HEK293 (cell line): ENCODE measurements around the gene KRTAP12-4.

Source experiments
- CTCF ChIP-seq: fragments of 450-650 bp; formaldehyde crosslinking; IDR thresholded peaks from 2 replicates; pipeline ENCODE4 v1.5.1; 2016; ENCODE audit warnings: missing biosample characterization, missing genetic modification characterization
- GLI4 ChIP-seq: fragments of 450-650 bp; formaldehyde crosslinking; IDR thresholded peaks from 2 replicates; pipeline ENCODE4 v1.5.1; 2016; ENCODE audit warnings: missing biosample characterization, missing genetic modification characterization
- KLF16 ChIP-seq: fragments of 450-650 bp; formaldehyde crosslinking; IDR thresholded peaks from 2 replicates; pipeline ENCODE4 v1.5.1; 2017; ENCODE audit warnings: missing biosample characterization, missing genetic modification characterization
- ZBTB10 ChIP-seq: fragments of 450-650 bp; formaldehyde crosslinking; IDR thresholded peaks from 2 replicates; pipeline ENCODE4 v1.5.1; 2016; ENCODE audit warnings: missing biosample characterization, missing genetic modification characterization
- ZBTB26 ChIP-seq: fragments of 450-650 bp; formaldehyde crosslinking; optimal IDR thresholded peaks from 2 replicates; pipeline ENCODE3; 2016; ENCODE audit warnings: missing biosample characterization, mild to moderate bottlenecking, missing genetic modification characterization
- ZFP3 ChIP-seq: fragments of 450-650 bp; formaldehyde crosslinking; IDR thresholded peaks from 2 replicates; pipeline ENCODE4 v1.5.1; 2016; ENCODE audit warnings: low read depth, missing biosample characterization, missing genetic modification characterization
- ZNF146 ChIP-seq: fragments of 450-650 bp; formaldehyde crosslinking; IDR thresholded peaks from 2 replicates; pipeline ENCODE4 v1.5.1; 2016; ENCODE audit warnings: missing biosample characterization, missing genetic modification characterization
- ZNF248 ChIP-seq: fragments of 450-650 bp; formaldehyde crosslinking; IDR thresholded peaks from 2 replicates; pipeline ENCODE4 v1.5.1; 2017; ENCODE audit warnings: missing biosample characterization, missing genetic modification characterization
- ZNF302 ChIP-seq: fragments of 450-650 bp; formaldehyde crosslinking; IDR thresholded peaks from 2 replicates; pipeline ENCODE4 v1.5.1; 2016; ENCODE audit warnings: missing biosample characterization, missing genetic modification characterization, low read depth
- ZNF558 ChIP-seq: fragments of 450-650 bp; formaldehyde crosslinking; IDR thresholded peaks from 2 replicates; pipeline ENCODE4 v1.5.1; 2016; ENCODE audit warnings: missing biosample characterization, missing genetic modification characterization
- ZNF624 ChIP-seq: fragments of 450-650 bp; formaldehyde crosslinking; IDR thresholded peaks from 2 replicates; pipeline ENCODE4 v1.5.1; 2017; ENCODE audit warnings: missing biosample characterization, missing genetic modification characterization
- TF ChIP-seq, protein P1 (sequence below): fragments of 450-650 bp; formaldehyde crosslinking; IDR thresholded peaks from 2 replicates; pipeline ENCODE4 v1.5.1; 2016; ENCODE audit warnings: missing biosample characterization, missing genetic modification characterization
- TF ChIP-seq, protein P2 (sequence below): fragments of 450-650 bp; formaldehyde crosslinking; IDR thresholded peaks from 2 replicates; pipeline ENCODE4 v1.5.1; 2016; ENCODE audit warnings: missing biosample characterization, missing genetic modification characterization
- TF ChIP-seq, protein P3 (sequence below): fragments of 450-650 bp; formaldehyde crosslinking; IDR thresholded peaks from 2 replicates; pipeline ENCODE4 v1.5.1; 2016; ENCODE audit warnings: missing biosample characterization, missing genetic modification characterization, borderline replicate concordance

DNA sequence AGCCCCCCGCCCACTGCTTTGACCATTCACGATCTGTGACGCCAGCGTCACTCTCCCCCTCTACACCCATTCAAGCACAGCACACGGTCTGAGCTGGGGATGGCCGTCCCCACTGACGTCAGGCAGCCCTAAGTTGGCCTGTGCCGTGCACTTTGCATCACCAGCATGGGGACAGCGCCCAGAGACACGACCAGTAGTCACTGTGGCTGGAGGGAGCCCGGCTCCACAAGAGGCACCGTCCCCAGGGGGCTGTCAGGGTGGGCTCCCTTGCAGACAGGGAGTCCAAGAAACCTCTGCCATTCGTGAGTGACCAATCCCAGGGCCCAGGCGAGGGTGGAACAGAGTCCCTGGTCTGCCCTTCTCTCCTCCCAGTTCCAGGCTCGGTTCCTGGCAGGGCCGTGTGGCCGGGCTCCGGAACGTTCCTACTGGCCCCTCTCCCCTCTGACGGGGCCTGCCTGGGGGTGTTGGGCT is 40.3 kb downstream of the KRTAP12-4 start:
- TF ChIP-seq, protein P1, sequence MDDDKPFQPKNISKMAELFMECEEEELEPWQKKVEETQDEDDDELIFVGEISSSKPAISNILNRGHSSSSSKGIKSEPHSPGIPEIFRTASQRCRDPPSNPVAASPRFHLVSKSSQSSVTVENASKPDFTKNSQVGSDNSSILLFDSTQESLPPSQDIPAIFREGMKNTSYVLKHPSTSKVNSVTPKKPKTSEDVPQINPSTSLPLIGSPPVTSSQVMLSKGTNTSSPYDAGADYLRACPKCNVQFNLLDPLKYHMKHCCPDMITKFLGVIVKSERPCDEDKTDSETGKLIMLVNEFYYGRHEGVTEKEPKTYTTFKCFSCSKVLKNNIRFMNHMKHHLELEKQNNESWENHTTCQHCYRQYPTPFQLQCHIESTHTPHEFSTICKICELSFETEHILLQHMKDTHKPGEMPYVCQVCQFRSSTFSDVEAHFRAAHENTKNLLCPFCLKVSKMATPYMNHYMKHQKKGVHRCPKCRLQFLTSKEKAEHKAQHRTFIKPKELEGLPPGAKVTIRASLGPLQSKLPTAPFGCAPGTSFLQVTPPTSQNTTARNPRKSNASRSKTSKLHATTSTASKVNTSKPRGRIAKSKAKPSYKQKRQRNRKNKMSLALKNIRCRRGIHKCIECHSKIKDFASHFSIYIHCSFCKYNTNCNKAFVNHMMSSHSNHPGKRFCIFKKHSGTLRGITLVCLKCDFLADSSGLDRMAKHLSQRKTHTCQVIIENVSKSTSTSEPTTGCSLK (tag by site-specific recombination), result no peak
- TF ChIP-seq ZNF302 (tag by site-specific recombination), result no peak
- no peak for TF ChIP-seq ZFP3 (tag by site-specific recombination)
- TF ChIP-seq CTCF (tag by site-specific recombination), result no peak
- no peak for TF ChIP-seq ZNF624 (tag by site-specific recombination)
- TF ChIP-seq, protein P2, sequence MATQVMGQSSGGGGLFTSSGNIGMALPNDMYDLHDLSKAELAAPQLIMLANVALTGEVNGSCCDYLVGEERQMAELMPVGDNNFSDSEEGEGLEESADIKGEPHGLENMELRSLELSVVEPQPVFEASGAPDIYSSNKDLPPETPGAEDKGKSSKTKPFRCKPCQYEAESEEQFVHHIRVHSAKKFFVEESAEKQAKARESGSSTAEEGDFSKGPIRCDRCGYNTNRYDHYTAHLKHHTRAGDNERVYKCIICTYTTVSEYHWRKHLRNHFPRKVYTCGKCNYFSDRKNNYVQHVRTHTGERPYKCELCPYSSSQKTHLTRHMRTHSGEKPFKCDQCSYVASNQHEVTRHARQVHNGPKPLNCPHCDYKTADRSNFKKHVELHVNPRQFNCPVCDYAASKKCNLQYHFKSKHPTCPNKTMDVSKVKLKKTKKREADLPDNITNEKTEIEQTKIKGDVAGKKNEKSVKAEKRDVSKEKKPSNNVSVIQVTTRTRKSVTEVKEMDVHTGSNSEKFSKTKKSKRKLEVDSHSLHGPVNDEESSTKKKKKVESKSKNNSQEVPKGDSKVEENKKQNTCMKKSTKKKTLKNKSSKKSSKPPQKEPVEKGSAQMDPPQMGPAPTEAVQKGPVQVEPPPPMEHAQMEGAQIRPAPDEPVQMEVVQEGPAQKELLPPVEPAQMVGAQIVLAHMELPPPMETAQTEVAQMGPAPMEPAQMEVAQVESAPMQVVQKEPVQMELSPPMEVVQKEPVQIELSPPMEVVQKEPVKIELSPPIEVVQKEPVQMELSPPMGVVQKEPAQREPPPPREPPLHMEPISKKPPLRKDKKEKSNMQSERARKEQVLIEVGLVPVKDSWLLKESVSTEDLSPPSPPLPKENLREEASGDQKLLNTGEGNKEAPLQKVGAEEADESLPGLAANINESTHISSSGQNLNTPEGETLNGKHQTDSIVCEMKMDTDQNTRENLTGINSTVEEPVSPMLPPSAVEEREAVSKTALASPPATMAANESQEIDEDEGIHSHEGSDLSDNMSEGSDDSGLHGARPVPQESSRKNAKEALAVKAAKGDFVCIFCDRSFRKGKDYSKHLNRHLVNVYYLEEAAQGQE (tag by site-specific recombination), result no peak
- TF ChIP-seq ZBTB10 (tag by site-specific recombination), result no peak
- no peak for TF ChIP-seq ZNF558 (tag by site-specific recombination)
- no peak for TF ChIP-seq ZNF248
- TF ChIP-seq, protein P3, sequence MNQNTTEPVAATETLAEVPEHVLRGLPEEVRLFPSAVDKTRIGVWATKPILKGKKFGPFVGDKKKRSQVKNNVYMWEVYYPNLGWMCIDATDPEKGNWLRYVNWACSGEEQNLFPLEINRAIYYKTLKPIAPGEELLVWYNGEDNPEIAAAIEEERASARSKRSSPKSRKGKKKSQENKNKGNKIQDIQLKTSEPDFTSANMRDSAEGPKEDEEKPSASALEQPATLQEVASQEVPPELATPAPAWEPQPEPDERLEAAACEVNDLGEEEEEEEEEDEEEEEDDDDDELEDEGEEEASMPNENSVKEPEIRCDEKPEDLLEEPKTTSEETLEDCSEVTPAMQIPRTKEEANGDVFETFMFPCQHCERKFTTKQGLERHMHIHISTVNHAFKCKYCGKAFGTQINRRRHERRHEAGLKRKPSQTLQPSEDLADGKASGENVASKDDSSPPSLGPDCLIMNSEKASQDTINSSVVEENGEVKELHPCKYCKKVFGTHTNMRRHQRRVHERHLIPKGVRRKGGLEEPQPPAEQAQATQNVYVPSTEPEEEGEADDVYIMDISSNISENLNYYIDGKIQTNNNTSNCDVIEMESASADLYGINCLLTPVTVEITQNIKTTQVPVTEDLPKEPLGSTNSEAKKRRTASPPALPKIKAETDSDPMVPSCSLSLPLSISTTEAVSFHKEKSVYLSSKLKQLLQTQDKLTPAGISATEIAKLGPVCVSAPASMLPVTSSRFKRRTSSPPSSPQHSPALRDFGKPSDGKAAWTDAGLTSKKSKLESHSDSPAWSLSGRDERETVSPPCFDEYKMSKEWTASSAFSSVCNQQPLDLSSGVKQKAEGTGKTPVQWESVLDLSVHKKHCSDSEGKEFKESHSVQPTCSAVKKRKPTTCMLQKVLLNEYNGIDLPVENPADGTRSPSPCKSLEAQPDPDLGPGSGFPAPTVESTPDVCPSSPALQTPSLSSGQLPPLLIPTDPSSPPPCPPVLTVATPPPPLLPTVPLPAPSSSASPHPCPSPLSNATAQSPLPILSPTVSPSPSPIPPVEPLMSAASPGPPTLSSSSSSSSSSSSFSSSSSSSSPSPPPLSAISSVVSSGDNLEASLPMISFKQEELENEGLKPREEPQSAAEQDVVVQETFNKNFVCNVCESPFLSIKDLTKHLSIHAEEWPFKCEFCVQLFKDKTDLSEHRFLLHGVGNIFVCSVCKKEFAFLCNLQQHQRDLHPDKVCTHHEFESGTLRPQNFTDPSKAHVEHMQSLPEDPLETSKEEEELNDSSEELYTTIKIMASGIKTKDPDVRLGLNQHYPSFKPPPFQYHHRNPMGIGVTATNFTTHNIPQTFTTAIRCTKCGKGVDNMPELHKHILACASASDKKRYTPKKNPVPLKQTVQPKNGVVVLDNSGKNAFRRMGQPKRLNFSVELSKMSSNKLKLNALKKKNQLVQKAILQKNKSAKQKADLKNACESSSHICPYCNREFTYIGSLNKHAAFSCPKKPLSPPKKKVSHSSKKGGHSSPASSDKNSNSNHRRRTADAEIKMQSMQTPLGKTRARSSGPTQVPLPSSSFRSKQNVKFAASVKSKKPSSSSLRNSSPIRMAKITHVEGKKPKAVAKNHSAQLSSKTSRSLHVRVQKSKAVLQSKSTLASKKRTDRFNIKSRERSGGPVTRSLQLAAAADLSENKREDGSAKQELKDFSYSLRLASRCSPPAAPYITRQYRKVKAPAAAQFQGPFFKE, result no peak
- TF ChIP-seq GLI4 (tag by site-specific recombination), result no peak
- TF ChIP-seq KLF16 (tag by site-specific recombination), result no peak
- TF ChIP-seq ZNF146 (tag by site-specific recombination), result no peak
- TF ChIP-seq ZBTB26 (tag by site-specific recombination), result no peak
